ENCODE measurements around the gene CAVIN4.

Gene CAVIN4, protein sequence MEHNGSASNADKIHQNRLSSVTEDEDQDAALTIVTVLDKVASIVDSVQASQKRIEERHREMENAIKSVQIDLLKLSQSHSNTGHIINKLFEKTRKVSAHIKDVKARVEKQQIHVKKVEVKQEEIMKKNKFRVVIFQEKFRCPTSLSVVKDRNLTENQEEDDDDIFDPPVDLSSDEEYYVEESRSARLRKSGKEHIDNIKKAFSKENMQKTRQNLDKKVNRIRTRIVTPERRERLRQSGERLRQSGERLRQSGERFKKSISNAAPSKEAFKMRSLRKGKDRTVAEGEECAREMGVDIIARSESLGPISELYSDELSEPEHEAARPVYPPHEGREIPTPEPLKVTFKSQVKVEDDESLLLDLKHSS

DNA sequence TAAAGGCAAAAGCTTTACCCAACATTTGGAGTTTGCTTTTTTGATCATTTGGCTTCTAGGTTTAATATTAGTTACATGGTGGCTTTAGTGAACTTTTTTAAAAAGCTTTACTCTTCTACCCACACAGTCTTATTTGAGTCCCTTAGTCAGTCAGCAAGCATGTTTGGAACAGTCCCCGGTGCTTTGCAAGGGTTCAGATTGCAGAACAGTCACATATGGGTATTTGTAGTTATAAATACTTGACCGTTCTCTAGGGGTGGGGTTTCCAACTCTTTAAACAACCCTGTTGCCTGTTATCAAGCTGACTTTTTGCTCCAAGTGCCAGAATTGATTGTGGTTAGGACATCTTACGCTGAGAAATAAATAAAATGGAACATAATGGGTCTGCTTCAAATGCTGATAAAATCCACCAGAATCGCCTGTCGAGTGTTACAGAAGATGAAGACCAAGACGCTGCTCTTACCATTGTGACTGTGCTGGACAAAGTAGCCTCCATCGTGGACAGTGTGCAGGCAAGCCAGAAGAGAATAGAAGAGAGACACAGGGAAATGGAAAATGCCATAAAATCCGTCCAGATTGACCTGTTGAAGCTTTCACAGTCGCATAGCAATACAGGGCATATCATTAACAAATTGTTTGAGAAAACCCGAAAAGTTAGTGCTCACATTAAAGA, at the start of gene CAVIN4:
CAVIN4 (plus strand) TSS at position 304 of the 673 bp plus-strand sequence; CDS start at position 369, 65 bp downstream.
- DNase-seq: no peak

DNA sequence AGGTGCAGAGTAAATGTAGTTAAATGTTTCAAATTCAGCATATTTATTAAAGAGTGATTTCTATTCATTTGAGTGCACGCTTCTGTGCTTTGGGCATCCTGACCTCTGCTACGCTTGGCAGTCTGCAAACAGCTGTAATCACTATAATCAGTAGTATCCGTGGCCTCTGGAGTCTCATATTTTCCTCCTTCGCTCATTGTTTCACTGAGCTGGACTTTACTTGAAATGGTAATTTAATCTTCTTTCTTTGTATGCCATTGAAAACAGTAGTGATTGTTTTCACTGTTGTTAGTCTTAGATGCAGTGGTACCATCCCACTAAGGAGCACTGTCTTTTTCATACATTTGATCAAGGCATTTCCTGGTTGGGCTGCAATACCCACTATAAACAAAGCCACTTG, 43.5 kb upstream of the CAVIN4 start:
- DNase-seq: no peak

DNA sequence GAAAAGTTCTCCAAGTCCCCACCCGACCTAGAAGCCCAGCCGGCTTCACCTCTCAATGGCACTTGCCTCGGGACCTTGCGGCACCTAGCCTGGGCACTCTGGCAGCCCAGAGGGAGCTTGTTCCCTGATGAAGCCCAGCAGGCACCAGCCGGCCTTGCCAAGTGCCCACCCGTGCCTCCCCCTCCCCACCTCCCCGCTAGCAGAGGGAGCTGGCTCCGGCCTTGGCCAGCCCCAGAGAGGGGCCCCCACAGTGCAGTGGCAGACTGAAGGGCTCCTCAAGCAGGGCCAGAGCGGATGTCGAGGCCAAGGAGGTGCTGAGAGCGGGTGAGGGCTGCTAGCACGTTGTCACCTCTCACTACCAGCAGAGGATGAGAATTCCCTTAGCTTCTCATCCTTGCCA, 37.6 kb upstream of the CAVIN4 start:
- no peak for DNase-seq

DNA sequence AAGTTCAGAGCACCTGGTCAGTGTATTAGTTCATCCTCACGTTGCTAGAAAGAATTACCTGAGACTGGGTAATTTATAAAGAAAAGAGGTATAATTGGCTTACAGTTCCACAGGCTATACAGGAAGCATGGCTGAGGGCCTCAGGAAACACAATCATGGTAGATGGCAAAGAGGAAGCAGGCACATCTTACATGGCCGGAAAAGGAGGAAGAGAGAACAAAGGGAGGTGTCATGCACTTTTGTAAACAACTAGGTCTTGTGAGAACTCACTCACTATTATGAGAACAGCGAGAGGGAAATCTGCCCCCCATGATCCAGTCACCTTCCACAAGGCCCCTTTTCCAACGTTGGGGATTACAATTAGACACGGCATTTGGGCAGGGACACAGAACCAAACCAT, 28.8 kb upstream of the CAVIN4 start:
- DNase-seq: no peak

DNA sequence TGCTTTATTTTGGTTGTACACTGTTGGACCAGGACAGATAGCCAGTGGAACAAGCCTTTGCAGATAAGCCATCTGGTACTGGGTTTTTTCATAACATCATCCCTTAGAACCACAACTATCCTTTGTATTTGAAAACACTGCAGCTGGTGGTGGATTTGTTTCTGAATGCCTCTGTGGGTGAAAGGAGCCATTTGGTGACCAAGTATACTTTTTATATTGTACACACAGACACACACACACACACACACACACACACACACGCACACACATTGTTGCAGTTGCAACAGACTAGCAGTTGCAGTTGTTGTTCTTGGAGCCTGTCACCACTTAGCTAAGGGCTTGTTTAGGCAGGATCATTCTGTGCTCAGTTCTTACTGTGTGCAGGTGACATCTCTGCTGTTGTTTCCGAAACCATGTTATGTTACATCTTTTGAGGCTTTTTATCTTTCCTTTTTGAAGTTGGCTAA, 22.9 kb upstream of the CAVIN4 start:
- DNase-seq: peak; percentile 15

DNA sequence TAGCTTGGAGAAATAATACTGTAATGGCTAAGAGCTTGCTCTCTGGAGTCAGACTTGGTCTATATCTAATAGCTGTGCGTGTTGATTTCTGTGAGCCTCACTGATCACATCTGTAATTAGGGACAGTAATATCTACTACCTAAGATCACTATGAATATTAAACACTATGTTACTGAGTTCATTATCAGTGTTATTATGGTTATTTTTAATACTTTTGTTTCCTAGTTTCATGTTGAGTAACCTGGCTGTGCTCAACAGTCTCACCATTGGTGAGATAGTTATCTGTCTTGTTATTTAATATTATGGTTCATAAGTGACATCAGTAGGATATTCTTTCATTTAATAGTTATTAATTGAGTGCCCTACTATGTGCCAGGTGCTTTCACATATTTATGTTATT, 22.4 kb upstream of the CAVIN4 start:
- no peak for DNase-seq

DNA sequence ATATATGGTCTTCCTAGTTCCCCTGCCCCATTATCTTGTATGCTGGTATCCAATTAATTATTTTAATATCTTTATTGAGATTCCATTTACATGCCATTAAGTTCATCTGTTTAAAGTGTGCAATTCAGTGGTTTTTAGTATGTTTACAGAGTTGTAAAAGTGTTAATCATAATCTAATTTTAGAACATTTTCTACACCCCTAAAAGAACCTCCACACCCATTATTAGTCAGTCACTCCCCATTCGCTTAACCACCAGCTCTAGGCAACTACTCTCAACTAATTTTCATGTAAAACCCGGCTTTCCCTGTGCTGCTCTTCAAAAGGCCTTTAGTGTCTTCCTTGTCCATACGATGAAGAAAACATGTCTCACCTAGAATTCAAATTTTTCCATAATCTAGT, 20.8 kb upstream of the CAVIN4 start:
- DNase-seq: no peak

DNA sequence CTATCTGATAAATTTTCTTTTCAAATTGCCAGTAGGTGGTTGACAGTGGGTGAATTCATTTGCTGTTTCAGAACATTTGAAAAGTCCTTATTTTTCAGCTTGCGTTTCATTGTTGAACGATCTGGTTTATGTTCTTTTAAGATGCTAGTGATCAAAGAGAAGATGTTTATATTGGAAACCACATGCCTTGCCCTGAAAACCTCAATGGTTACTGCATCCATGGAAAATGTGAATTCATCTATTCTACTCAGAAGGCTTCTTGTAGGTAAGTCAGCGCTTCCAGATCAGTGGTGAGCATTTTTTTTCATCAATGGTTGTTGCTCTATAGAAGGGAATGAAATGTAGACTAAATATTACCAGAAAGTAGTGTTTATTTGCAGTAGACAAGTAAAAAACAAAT, 16.6 kb upstream of the CAVIN4 start:
- DNase-seq: no peak

DNA sequence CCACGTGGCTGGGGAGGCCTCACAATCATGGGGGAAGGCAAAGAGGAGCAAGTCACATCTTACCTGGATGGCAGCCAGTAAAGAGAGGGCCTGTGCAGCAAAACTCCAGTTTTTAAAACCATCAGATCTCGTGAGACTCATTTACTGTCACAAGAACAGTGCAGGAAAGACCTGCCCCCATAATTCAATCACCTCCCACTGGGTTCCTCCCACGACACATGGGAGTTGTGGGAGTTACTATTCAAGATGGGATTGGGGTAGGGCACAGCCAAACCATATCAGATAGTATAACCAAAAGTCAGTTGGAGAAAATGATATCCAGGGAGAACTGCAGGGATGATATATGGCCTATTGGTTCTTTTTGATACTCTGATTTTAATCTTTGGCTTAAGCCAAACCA, 10.0 kb upstream of the CAVIN4 start:
- no peak for DNase-seq

DNA sequence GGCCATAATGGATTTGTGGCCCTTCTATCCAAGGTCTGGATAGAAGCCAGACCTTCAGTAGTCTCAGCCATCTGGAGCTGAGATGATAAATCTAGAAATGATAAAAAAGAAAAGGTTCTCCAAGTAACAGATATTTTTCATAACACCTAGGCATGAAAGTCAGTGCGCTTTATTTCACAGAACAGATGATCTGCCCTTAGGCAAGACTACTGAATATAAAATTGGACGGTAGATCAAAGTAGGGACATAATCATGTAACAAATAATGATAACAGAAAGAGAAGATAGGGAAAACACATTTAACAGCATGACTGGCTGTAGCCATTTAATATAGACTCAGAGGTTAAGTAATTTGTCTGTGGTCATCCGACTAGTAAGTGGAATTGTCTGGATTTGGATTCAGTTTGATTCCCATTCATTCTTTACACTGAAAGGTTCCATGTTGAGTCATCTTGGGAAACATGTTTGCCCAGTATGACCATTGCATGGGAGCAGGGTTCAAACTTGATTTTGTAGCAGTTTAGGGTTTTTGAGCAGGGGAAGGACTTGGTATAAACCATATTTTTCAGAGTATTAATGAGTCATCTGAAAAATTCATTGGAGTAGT, 4.1 kb upstream of the CAVIN4 start:
- no peak for DNase-seq

DNA sequence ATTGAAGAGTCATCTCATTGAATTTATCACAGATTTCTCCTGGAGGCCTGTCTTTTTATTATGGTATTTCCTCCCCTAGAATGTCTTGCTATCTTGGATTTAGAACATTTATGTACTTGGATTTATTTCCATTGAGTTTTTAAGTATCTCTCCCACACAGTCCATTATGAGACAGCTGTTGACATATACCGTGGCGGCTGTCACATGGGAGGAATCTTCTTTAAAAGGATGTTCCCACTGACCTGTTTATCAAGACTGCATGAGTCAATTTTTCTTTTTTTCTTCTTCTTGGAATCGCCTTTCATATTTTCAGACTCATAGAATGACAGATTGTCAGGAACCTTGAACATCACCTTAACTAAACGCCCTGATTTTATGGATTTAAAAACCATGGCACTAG, 2.9 kb upstream of the CAVIN4 start:
- no peak for DNase-seq

DNA sequence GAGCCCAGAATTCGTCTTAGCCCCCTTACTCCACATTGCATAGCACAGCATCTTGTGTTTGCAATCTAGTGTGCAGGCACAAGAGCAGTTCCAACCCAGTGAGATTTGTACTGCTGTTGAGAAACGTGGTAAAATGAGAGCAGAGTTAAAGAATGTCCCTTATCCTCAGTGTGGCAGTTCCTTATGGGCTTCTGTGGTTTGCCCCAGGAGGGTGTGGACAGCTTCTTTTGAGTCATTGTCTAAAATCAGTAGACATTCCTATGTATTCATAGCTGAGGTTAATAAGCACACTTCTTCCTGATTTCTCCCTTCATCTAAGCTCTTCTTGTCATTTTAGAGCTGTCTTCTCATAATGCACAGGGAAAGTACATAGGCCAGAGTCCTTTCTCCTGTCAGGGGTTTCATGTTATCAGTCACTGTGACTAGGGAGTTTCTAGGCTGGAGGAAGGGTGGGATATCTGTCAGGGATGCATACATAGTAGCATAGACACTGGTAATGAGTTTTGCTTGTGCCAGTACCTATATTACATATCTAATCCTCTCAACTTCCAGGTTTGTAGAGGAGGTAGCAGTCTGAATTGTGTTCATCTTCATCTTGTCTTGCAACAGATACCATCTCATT, 2.0 kb upstream of the CAVIN4 start:
- DNase-seq: no peak

DNA sequence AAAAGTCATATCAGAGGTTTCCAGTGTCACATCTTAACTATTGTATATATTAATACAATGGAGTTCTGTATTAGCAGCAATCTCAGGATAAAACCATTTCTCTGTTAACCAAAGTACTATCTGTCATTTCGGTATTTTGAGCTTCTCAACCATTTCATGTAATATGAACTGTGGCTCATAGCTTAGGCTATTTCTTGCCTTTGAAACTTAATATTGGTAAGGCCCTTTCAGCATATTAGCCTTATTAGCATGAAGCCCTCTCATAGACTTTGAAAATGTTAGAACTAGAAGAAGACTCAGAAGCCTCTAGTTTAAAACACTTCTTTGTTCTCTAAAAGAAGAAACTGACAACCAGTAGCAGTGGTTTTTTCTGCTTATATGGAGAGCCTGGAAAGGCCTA, 731 bp downstream of the CAVIN4 start:
- DNase-seq: no peak

DNA sequence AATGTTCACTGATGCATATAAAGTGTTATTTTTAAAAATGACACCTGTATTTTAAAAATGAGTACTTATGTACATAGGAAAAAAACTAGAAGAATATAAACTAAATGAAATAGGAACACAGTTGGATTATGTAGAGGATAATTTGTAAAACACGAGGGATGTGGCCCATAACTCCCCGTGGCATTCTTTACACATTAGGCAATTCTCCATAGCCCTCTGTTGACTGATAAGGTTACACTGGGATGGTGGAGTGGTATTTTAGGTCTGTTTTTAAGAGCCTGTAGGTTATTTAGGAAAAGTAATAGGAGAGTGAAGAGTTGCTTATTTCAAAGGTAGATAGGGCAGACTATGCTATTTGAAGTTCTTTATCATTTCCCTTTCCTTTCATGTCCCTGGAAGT, 1.8 kb downstream of the CAVIN4 start:
- no peak for DNase-seq

DNA sequence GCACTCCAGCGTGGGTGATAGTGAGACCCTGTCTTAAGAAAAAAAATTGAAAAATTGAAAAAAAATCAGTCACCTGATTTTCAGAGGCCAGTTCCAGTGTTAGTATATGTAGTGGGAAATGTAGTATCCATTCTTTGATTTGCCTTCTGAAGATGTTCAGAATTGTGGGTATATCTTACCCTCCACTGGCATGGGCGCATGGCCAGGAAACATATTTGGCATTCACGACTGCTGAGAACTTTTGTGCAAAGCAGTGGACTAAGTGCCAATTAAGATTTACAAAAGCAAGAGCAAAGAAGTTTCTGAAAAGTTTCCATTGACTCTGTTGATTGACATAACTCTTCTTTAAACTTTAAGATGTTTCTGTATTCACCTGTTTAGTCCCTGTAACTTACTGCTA, 2.4 kb downstream of the CAVIN4 start:
- DNase-seq: no peak

DNA sequence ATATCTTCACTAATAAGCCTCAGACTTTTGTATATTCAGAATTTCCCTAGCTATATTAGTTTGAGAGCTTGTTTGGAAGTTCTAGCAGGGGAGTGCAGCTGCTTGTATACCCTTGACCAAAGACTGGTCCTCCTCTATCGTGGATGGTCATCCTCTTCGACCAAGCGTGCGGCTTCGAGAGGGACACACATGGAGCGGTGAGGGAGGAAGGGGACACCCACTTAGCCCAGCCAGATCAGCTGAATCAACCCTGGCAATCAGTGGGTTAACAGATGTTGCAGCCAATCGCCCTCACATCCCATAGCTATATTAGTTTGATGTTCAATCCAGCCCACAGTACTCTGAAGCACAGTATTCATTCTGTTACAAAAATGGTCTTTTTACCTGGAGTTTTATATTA, 3.2 kb downstream of the CAVIN4 start:
- no peak for DNase-seq

DNA sequence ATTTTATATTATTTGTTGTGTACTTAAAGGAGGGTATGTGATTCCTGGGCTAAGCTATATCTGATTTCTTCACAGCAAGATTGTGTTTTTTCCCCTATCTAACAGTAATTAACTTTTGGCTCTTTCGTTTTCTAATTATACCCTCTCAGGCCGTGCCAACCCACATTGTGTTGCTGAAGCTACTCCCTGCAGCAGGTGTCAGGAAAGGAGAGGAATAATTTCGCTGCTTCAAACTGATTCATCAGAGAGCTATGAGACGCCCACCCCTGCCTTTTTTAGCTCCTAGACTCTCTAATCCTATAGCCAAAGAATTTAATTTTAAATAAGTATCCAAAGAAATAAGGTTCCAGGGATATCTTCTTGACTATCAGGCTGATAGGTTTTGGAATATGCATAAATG, 3.8 kb downstream of the CAVIN4 start:
- DNase-seq: no peak

DNA sequence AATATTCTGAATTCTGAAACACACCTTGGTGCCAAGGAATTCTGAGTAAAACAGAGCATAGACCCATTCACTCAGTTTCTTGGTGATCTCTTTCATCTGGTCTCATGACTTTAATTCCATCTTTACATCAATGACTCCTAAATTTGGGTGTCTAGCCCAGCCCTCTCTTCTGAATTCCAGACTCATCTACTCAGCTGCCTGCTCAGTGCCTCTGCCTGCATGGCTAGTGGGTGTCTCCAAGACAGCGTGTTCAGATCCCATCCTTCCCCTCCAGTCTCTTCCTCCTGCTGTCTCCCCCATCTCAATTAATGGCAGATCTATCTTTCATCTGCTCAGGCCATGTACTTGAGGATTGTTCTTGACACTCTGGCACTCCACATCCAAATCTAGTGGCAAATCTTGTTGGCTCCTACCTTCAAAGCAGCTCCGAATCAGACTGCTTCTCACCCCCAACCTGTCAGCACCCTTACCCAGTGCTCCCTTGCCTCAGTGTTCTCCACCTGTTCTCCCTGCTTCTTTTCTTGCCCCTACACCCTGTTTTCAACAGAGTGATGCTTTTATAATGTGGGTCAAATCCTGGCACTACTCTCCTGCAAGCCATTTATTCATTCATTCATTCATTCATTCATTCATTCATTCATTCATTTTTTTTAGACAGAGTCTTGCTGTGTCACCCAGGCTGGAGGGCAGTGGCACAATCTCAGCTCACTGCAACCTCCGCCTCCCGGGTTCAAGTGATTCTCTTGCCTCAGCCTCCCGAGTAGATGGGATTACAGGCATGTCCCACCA, 5.3 kb downstream of the CAVIN4 start:
- DNase-seq: no peak

DNA sequence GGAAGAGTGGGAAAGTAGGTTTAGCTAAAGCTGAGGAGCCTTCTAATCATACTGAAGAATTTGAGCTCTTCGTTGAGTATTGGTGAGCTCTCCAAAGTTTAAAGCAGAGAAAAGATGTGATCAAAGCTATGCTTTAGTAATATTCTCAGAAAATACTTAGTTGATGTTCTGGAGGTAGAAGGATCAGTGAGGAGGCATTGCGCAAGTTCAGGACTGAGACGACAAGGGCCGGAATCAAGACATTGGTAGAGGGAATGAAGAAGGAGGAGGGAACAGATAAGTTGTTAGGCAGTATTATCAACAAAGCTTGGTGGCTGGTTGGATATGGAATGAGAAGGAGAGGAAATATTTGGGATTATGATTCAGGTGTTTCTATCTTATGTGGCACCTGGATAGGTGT, 7.1 kb downstream of the CAVIN4 start:
- DNase-seq: no peak

DNA sequence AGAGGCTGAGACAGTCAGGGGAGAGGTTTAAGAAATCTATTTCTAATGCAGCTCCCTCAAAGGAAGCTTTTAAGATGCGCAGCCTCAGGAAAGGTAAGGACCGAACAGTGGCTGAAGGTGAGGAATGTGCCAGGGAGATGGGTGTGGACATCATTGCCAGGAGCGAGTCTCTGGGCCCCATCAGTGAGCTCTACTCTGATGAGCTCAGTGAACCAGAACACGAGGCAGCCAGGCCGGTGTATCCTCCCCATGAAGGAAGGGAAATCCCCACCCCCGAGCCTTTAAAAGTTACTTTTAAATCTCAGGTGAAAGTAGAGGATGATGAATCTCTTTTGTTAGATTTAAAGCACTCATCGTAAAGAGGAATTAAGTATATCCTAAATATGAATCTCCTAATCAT, 8.2 kb downstream of the CAVIN4 start:
- DNase-seq: no peak

DNA sequence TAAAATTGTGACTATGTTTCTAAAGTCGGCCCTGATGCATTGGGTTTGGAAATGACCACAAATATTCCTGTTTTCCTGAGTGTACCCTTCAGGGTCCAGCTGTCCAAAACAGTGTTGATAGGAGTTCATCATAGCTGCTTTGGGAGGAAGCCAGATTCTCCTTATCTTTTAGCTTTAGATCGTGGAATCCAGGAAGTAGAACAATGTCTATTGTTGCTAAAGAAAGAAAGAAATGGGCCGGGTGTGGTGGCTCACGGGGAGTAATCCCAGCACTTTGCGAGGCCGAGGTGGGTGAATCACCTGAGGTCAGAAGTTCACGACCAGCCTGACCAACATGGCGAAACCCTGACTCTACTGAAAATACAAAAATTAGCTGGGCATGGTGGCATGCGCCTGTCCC, 9.5 kb downstream of the CAVIN4 start:
- no peak for DNase-seq

DNA sequence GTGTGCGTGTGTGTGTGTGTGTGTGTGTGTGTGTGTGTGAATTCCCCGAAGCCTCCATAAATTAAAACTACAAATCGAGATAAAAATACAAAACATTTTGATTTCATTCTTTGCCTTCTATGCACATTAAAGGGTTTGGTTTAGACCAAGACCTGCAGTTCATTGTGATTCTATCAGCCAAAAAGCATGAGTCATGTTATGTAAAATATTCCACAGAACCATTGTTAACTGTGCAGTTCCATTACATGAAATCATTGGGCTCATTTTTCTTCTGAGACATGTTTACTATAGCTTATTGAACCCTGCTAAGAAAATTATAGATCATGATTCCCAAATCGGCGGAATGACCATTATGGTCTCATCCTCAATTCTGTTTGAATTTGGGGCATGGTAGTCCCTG, 11.7 kb downstream of the CAVIN4 start:
- no peak for DNase-seq

DNA sequence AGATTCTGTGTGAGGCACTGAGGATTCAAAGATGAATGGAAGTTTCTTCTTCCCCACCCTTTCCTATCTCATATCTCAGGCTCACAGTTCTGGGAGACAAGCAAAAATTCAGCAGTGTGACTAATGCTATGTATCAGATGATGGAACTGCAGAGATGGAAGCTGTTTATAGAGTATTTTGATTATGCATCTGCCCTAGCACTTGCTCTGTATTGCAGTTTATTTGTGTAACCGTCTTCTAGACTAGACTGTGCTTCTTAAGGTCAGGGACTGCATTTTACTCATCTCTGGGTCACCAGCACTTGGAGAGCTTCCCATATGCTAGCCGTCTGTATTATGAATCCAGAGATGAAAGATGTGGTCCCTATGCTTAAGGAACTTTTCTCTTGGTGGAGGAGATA, 12.6 kb downstream of the CAVIN4 start:
- DNase-seq: no peak
